NOMO-1 (cell line): ENCODE data around the gene DPYD.

Experiments
- DNase-seq, 2 experiments: peaks; one replicate each; lab custom pipeline; 2025; ENCODE audit not compliant: unreplicated experiment in 2 of 2; lab: John Stamatoyannopoulos, UW

The DPYD gene

DNA sequence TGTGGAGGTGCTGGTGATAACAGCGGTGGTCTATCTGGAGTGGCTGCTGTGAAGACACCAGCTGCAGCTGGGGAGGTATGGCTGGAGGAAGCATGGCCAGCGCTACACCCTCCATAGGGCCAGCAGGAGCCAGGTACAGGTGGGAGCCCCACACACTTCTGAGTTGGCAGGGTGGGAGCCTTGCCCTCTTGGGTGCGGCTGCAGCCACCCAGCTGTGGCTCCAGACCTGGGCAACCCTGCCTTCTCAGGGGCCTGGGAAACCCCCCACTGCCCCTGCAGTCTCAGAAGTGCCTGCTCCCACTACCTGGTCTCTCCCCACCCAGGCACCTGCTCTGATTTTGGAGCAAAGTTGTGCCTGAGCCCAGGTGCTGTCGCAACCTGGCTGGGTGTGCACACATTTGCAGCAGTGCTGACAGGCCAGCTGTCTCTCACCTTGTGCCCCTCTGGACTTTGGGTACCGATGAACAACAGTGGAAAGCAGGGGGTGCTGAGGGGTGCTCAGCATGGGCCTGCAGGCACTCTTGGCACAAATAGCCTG lies 76.2 kb downstream of the DPYD start:
- no peak for DNase-seq

DNA sequence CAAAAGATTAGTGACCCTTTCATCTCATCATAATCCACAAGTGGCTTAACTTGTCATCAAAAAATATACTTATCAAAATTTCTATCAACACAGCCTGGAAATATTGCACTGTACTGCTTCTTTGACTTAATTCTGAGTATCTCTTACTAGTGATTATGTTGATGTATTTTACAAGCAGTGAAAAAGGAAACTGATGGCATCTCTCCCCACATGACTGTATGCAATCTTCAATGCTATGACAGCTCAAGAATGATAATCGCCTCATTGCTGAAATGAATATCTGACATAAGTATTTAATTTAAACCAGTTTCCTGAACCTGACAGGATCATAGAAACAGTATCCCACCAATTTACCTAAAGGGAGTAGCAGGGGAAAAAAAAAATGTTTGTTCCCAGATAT lies 79.5 kb downstream of the DPYD start:
- no peak for DNase-seq

DNA sequence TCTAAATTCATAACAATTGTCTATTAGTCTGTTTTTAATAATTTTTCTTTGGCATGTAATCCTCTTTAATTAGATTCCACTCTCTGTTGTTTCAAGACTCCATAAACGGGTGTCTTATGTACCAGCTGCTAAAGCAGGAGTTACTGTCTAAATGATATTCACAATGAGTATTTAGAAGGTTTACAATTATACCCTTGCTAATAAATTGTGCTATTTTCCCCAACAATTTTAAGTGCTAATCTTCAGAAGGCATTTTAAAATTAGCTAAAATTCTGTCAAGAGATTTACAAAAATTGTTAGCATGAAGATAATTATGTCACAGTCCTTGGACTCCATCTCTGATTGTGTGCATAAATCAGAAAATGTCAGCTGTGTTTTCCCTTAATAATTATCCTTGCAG lies 83.7 kb downstream of the DPYD start:
- no peak for DNase-seq

DNA sequence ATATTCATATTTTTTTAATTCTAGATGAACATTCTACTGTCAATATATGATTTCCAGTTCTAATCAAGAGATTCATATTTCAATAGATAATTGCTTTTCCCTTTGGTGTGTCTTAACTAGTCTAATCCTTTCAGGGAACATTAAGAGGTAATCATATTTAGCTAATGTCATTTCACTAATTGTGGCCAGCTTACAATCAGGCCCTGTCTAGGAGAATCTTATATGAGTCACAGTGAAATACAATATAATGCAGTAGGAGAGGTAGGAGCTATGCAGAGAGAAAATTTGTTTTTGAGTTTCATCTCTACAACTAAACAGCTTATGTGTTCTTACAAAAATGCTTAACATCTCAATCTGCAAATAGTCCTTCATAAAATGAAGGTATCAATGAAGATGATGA lies 85.9 kb downstream of the DPYD start:
- peak in 1 of 2 experiments; percentile 10 for DNase-seq

DNA sequence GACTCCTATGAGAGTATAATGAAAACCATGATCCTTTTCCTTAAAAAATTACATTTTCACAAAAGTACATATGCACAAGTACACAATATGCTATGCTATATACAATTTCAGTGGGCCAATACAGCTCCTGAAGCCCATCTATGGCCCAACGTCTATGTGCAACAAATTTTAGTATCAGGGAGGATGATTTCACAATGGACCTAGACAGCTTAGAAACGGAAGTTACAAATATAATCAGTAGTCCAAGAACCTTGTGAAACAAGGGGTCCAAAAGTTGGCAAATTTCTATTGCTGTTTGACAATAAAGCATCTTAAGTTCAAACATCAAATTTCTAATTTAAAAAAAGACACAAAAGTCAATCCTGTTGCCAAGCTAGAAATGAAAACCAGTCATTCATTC lies 87.0 kb downstream of the DPYD start:
- peak; percentile 78 to 93 for DNase-seq

DNA sequence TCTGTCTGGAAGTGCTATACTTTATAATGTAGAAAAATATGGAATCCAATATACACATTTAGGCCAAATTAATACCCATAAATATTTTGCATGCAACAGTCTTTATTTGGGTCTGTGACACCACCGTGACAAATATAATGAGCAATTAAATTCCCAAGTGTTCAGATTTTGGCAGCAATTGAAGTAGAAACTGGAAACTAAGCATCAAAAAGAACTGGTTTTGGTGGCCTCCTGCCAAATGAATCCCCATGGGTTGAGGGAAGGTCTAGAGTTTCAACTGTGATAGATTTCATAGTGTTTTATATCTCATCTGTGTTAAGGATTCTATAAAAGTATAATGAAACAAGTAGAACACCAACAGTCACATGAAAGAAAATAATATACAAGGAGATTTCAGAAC lies 88.4 kb downstream of the DPYD start:
- DNase-seq: no peak

DNA sequence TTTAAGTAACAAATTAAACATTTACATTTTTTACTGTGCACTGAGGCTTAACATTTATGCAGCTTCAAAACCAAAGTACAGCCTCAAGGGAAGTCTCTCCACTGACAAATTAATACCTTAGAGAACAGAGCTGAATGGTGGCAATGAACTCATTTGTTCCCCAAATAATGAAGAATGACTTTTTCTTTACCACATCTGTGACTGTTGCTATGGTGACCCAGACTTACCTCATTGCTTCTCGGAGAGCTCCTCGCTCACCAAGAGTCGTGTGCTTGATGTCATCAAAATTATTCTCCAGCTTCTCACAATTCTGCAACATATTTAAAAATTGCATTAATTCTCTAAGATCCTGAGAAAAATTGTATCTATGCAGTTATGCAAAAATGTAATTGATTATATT lies 92.9 kb downstream of the DPYD start:
- peak in 1 of 2 experiments; percentile 43 for DNase-seq

DNA sequence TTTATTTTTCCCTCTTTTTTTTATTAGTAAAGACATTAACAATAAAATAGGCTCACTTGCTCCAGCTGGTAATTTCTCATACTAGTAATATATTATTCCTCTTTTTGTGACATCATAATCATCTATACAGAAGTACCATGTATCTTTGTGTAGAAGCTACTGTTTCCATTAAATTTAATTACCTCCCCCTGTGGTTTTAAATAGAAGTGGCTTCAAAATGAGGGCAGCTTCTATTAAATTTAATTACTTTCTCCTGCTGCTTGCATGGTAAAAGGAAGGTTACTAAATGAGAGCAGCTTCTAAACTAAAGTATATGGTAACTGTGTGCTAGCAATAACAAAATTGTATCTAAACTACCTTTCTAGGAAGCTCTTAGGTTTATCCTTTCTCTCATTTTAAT lies 94.0 kb downstream of the DPYD start:
- peak in 1 of 2 experiments; percentile 54 for DNase-seq

DNA sequence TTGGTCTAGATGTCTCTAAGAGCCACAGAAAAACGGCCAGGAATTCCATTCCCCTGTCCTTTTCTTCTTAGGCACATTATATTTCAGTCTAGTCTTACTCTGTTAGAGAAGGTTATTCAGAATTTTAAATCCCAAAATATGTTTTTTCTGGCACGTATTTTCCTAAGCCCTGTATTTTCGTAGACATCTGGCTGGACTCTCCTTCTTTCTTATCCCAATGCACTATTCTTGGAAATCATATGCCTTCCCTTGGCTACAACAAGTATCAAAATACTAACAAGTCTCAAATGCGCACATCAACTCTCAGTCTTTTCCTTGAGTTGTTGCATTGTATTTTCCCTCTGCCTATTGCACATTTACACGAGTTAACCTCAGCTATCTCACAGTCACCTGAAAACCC lies 96.2 kb downstream of the DPYD start:
- DNase-seq: no peak

DNA sequence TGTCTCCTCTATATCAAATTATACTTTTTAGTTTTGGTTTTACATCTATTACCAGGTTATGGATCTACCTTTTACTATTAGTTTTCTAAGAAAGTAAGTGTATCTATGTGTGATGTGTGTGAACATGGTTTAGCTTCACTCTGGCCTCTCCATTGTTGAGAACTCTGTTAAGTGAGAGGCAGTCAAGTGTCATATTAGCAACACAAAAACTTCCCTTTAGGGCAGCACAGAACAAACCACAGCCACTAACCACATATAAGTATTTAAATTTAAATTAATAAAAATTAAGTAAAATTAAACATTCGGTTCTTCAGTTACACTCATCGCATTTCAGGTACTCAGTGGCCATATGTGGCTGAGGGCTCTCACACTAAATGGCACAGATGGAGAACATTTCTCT lies 96.6 kb downstream of the DPYD start:
- no peak for DNase-seq

DNA sequence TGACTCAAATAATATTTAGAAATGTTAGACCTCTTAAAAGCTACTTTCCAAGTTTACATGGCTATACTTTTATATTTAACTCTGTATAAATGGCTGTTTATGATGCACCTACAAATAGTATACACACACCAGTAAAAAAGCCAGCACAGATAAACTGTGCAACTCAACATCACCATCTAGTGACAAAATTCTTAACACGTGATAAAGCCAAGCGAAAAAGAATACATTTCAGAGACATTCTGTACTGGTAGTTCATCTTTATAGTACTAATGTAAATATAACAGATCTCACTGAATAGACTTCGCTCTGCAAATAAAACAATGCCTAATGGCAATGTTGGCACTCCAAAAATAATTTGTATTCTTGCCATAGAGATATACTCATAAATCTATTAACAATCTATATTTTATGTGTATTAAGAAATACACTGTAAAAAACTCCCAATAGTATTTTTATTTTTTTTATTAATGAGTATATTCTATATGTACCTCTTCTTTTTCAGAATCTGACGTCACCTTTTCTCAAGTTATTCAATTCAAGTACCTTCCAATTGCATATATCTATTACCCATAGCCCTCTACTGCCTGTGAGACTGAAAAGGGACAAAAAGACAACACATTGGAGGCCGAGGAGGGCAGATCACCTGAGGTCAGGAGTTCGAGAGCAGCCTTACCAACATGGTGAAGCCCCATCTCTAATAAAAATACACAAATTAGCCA lies 100.2 kb downstream of the DPYD start:
- peak; percentile 5 to 30 for DNase-seq

DNA sequence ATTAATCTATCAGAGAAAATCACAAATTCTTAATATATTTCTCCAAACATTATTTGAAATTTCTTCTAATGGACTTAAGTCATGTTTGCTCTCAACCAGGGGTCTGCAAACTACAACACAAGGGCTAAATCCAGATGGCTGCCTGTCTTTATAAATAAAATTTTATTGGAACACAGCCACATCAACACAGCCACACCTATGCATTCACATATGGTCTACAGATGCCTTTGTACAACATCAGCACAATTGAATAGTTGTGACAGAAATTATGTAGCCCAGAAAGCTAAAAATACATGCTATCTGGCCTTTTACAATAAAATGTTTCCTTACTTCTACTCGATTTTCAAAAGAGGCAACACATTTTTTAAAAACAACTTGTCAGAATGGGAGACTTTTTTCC lies 103.9 kb downstream of the DPYD start:
- no peak for DNase-seq

DNA sequence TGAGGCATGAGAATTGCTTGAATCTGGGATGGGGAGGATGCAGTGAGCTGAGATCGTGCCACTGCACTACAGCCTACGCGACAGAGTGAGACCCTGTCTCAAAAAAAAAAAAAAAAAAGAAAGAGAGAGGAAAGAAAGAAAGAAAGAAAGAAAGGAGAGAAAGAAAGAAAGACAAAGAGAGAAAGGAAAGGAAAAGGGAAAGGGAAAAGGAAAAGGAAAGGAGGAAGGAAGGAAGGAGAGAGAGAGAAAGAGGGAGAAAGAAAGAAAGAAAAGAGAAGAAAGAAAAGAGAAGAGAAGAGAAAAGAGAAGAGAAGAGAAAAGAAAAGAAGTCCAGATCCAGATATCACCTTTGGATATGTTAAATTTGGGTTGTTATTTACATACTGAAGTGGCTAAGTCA lies 106.0 kb downstream of the DPYD start:
- DNase-seq: no peak

DNA sequence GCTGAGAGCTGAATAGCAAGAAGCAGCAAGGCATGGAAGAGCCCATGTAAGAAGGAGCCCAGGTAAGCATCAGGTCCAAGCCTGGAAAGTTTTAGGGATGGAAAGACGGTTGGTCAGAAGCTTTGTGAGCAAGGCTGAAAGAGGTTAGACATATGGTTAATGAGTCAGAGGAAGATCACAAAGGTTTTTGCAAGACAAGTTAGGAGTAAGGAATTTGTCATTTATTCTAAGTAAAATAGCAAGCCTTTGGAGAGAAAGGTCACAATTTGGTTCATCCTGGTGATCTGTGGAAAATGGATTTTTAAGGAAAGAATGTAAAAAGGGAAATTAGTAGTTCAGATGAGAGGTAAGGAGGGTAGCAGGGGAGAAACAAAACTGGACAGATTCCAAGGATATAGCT lies 106.7 kb downstream of the DPYD start:
- DNase-seq: no peak

DNA sequence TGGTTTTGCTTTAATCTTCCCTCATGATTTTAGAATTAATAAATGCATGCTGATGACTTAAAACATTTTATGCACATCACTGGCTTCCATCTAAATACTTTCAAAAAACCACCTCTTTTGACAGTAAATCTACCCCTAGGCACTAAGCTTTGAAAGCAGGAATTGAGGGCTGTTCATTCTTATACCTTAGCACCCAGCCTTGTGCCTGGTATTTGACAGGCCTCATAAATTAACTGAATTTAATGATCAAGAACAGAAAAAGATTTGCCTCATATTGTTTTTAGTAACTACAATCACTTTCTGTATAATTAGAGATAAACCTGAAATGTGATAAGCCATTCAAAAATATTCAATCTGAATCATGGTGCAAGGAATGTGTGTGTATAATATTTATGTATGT lies 108.8 kb downstream of the DPYD start:
- DNase-seq: no peak

DNA sequence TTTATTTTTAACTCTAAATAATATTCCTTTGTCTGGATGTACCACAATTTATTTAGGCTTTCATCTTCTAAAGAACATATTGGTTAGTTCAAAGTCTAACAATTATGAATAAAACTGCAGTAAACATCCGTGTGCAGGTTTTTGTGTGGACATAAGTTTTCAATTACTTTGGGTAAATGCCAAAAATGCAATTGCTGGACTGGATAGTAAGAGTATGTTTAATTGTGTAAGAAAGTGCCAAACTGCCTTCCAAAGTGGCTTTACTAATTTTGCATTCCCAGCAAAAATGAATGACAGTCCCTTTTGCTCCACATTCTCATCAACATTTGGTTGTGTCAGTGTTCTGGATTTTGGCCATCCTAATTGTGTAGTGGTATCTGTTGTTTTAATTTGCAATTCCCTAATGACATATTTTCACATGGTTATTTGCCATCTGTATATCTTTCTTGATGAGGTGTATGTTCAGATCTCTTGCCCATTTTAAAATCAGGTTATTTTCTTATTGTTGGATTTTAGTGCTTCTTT lies 113.8 kb downstream of the DPYD start:
- no peak for DNase-seq

DNA sequence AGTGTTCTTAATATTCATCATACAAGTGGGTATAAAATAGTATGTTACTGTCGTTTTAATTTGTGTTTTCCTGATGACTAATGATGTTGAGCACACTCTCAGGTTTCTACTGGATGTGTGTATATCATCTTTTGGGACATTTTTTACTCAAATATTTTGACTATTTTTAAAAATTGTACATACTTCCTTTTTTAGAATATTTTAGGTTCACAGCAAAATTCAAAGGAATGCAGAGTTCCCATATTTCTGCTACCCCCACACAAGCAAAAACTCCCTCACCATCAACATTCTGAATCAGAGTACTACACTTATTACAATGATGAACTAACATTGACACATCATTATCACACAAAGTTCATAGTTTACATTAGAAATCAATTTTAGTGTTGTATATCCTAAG lies 114.5 kb downstream of the DPYD start:
- DNase-seq: no peak

DNA sequence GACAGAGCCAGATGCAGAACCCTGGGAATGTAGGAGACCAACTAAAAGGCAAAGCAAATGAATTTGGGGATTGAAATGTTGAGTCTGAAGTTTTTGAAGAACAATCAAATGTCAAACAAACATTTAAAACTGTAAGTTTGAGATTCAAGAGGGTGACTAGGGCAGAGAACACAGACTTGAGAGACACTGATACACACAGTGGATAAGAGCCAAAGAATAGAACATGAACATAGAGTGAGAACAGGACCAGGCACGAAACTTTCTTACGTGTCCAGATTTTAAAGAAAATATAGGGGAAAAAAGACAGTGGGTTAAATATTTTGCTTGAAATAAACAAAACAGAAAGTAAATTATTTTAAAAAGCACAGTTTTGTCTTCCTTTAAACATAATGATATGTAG lies 115.7 kb downstream of the DPYD start:
- no peak for DNase-seq

DNA sequence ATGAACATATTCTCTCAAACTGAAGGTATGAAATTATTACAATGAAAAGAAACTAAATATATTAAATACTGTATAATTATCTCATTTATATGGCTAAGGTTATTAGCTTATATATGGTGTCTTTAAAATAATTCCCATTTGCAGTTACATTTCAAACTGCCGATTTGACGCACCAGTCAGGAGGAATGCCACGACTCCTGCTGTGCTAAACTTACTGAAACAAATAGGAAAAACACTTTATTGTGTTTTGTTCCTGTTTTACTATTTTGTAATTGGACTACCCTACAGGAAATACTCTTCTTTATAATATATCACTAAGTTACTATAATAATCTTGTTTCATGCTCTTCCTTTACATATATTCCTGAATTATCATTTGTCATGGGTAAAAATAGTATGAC lies 117.8 kb downstream of the DPYD start:
- DNase-seq: no peak

DNA sequence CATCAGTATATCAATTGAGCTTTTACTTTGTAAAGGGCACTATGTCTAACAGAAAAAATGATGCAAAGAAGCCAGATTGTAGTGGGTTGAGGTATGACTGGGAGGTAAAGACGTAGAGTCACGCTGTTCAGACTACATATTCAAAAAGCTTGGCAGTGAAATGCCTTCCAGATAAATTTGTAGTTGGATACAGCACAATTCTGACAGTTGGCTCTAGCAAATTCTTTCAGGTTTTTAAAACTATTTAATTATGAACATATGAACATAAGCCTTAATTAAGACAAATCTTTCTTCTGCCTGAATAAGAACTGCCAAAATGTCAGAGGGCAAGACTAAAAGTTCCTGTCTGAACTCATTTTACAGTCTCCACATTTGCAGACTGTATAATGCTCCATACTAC lies 118.8 kb downstream of the DPYD start:
- DNase-seq: no peak

DNA sequence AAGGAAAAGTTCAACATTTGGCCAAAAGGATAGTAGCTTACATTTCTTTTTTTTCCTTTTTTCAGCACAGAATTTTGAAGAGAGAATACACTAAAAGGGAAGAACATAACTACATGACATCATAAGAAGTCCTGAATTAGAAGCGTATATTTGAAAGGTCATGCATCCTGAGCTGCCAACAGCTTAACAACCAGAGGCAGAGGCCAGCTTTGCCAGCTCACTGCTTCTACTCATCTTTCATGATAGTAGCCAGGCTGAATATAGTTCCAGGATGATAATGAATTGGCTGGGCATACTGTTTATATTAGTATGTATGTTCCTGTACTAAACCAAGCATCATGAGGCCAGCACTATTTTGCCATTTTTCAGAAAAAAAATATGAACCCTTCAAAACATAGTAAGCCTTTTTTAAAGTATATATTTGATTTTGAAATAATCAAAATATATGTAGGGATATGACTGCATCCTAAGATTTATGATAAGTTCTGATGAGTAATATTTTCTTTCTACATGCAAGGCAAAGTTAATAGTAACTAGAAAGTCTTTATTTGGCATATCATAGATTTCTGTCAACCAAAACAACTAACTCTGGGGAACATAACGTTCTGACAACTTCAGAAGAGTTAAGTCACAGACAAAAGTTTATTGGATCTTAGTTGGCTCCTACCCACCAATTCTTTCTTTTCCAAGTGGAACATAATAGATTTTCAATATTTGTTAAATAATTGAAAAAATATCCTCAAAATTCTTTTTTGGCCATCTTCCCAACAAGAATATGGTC lies 123.2 kb downstream of the DPYD start:
- no peak for DNase-seq

DNA sequence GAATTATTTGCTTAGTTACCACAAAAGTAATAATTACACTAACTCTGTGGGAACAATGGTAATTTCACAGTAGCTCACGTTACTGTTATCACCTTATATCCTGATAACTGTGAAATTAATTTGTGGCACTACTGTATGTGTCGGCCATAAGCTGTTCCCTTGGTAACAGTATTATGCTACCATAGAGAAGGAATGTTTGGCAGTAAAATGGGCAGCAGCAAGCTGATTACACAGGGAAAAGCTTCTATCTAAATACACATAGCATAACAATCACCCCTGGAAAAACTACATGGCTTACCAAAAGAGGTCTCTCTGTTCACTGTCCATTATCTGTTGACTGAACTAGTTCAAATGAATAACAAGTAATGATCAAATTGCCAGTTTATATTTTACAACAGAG lies 124.1 kb downstream of the DPYD start:
- no peak for DNase-seq
